ENCODE data around the gene EN2.

DNA sequence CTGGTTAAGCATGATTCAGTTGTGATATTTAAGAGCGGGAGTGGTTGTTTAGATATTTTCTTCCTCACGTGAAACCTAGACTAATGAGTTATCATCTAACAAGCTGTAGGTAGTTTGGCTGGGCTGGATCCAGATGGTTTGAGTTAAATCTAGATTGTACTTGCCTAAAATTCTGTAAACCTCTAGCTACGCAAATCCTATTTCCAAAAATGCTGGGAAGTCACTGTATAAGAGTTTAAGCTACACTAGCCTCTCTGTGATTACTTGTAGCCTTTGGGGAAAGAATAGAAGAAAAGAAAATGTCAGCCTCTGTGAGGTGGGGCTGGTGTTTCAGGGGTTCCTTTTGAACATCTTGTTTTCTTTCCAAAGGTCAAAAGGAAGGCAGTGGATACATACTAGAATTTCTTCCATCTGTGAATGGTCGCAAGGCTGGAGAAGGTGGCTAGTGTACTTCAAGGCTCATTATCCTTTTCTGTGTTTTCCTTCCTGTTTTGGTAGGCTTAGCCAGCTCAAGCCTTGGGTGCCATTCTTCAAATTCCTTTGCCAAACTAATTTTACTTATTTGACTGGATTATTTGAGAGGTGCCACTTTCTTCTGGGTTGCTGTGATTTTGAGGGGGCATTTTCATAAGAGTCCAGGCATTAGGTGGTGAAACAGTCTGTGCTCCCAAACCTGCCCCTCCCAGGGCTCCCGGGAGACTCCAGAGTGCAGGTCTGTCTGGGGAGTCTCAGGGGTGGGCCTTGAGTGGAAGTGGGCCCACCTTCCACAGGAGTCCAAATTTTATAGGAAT is 5.2 kb upstream of the EN2 start:
- TF ChIP-seq, protein P1, sequence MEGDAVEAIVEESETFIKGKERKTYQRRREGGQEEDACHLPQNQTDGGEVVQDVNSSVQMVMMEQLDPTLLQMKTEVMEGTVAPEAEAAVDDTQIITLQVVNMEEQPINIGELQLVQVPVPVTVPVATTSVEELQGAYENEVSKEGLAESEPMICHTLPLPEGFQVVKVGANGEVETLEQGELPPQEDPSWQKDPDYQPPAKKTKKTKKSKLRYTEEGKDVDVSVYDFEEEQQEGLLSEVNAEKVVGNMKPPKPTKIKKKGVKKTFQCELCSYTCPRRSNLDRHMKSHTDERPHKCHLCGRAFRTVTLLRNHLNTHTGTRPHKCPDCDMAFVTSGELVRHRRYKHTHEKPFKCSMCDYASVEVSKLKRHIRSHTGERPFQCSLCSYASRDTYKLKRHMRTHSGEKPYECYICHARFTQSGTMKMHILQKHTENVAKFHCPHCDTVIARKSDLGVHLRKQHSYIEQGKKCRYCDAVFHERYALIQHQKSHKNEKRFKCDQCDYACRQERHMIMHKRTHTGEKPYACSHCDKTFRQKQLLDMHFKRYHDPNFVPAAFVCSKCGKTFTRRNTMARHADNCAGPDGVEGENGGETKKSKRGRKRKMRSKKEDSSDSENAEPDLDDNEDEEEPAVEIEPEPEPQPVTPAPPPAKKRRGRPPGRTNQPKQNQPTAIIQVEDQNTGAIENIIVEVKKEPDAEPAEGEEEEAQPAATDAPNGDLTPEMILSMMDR (IDR thresholded peaks at IDR 0.05 in 8 of 11, conservative IDR thresholded peaks at IDR 0.05 in 3 of 11): no peak
- no peak for TF ChIP-seq POLR2A (IDR thresholded peaks at IDR 0.05)
- no peak for TF ChIP-seq POLR2AphosphoS5 (IDR thresholded peaks at IDR 0.05)

Data from spleen (tissue), 7 donors.